ENCODE results near the gene EYS. TPM values are rescaled to one million over a fixed set of nuclear protein-coding genes. Genes with fewer than 3 reads are reported as not detected.

The EYS gene
- polyA plus RNA-seq, 2 of the 4 experiments (the other 2 are of a cell fraction), result 0.03 to 0.06 TPM

- Histone ChIP-seq H3K4me3 (no peak overlapping the region), H3K9me3 (no peaks in the 10 kb centered on the region), H3K27ac (no peak overlapping the region), H3K4me1 (no peaks in the 10 kb centered on the region), H3K4me2 (no peak overlapping the region)
- FAIRE-seq (no peak), DNase-seq (ENCODE audit: low read depth in 1 of 2, low spot score in 1 of 2) (no peak), ATAC-seq (no peak)
- WGBS (ENCODE audit: missing lambda C conversion rate), result 66% methylated on average over 2 of the region's 2 CpGs
- POLR2A ChIA-PET, result no interaction called here
- CTCF ChIA-PET, result no interaction called here
- TF ChIP-seq EP300 (IDR thresholded peaks at IDR 0.05), result no peak
- no peak for TF ChIP-seq JUN (IDR thresholded peaks at IDR 0.05)
Measured at GRCh38 chr6:64945450-64945849, 761.6 kb downstream of the EYS start.

GRCh38 chr6:64932486-64932885 is 774.5 kb downstream of the EYS start:
- DNase-seq (ENCODE audit: low read depth in 1 of 2, low spot score in 1 of 2), result no peak
- Histone ChIP-seq H3K4me1 (no peaks in the 10 kb centered on the region), H3K4me2 (no peak overlapping the region), H3K27ac (no peak overlapping the region), H3K4me3 (no peak overlapping the region), H3K9me3 (no peaks in the 10 kb centered on the region)
- no peak for FAIRE-seq
- ChIA-PET POLR2A (no interaction called here), CTCF (no interaction called here)
- 5% methylated on average over 1 of the region's 1 CpG for WGBS (ENCODE audit: missing lambda C conversion rate)
- no peak for ATAC-seq
- no peak for TF ChIP-seq USF2 (IDR thresholded peaks at IDR 0.05)
- TF ChIP-seq HEYL (CRISPR knock-in tag; IDR thresholded peaks at IDR 0.05), result no peak
- no peak for TF ChIP-seq CHD4 (IDR thresholded peaks at IDR 0.05; ENCODE audit: borderline replicate concordance)
- TF ChIP-seq JUN (IDR thresholded peaks at IDR 0.05), result no peak
- no peak for TF ChIP-seq CEBPB (IDR thresholded peaks at IDR 0.05)
- no peak for TF ChIP-seq CBX8 (IDR thresholded peaks at IDR 0.05)
- no peak for TF ChIP-seq TP53 (CRISPR knock-in tag; IDR thresholded peaks at IDR 0.05)
- no peak for TF ChIP-seq TFCP2L1 (CRISPR knock-in tag; IDR thresholded peaks at IDR 0.05)
- TF ChIP-seq JUNB (IDR thresholded peaks at IDR 0.05), result no peak
- no peak for TF ChIP-seq MAX (IDR thresholded peaks at IDR 0.05)
- no peak for TF ChIP-seq NR3C1 (IDR thresholded peaks at IDR 0.05)
- no peak for TF ChIP-seq E2F6 (IDR thresholded peaks at IDR 0.05; ENCODE audit: borderline replicate concordance, low read depth)
- TF ChIP-seq POLR2A (IDR thresholded peaks at IDR 0.05; ENCODE audit: low read length), result no peak
- no peak for TF ChIP-seq NPAS2 (CRISPR knock-in tag; IDR thresholded peaks at IDR 0.05; ENCODE audit: borderline replicate concordance)
- TF ChIP-seq FOSB (CRISPR knock-in tag; IDR thresholded peaks at IDR 0.05), result no peak
- no peak for TF ChIP-seq FOXS1 (CRISPR knock-in tag; IDR thresholded peaks at IDR 0.05)

- CTCF ChIA-PET, result no interaction called here
- no peak for ATAC-seq
- no peak overlapping the region for H3K27ac ChIP-seq
- DNase-seq (ENCODE audit: low read depth in 1 of 2, low spot score in 1 of 2), result no peak
- 36% methylated on average over 2 of the region's 2 CpGs for WGBS (ENCODE audit: missing lambda C conversion rate)
- POLR2A ChIA-PET, result no interaction called here
- H3K9me3 ChIP-seq, result no peaks in the 10 kb centered on the region
- TF ChIP-seq MAFK (IDR thresholded peaks at IDR 0.05; ENCODE audit: partially characterized antibody), result no peak
- no peak for TF ChIP-seq BHLHE40 (IDR thresholded peaks at IDR 0.05; ENCODE audit: low read depth, low read length)
- TF ChIP-seq MAX (IDR thresholded peaks at IDR 0.05), result no peak
- TF ChIP-seq POLR2AphosphoS2 (conservative IDR thresholded peaks at IDR 0.05; ENCODE audit: low read length), result no peak
- TF ChIP-seq PHF8 (IDR thresholded peaks at IDR 0.05; ENCODE audit: borderline replicate concordance, low read depth), result no peak
- TF ChIP-seq HDAC2 (IDR thresholded peaks at IDR 0.05), result no peak
- TF ChIP-seq ATOH8 (CRISPR knock-in tag; IDR thresholded peaks at IDR 0.05; ENCODE audit: low read depth), result no peak
- no peak for TF ChIP-seq KDM1A (IDR thresholded peaks at IDR 0.05; ENCODE audit: low read depth)
- TF ChIP-seq BCL3 (IDR thresholded peaks at IDR 0.05), result no peak
- TF ChIP-seq TP53 (CRISPR knock-in tag; IDR thresholded peaks at IDR 0.05), result no peak
- no peak for TF ChIP-seq CBX2 (IDR thresholded peaks at IDR 0.05; ENCODE audit: borderline replicate concordance, low read depth)
- TF ChIP-seq NPAS2 (CRISPR knock-in tag; IDR thresholded peaks at IDR 0.05; ENCODE audit: borderline replicate concordance), result no peak
- no peak for TF ChIP-seq EHF (CRISPR knock-in tag; IDR thresholded peaks at IDR 0.05)
- no peak for TF ChIP-seq USF2 (IDR thresholded peaks at IDR 0.05)
- TF ChIP-seq HOXA7 (CRISPR knock-in tag; IDR thresholded peaks at IDR 0.05), result no peak
- no peak for TF ChIP-seq HEYL (CRISPR knock-in tag; IDR thresholded peaks at IDR 0.05)
- no peak overlapping the region for H3K4me3 ChIP-seq
- no peak for FAIRE-seq
- no peak overlapping the region for H3K4me2 ChIP-seq
- no peaks in the 10 kb centered on the region for H3K4me1 ChIP-seq
Measured at GRCh38 chr6:64930681-64931080, 776.3 kb downstream of the EYS start.

All from A549 (cell line).